DND-41 (cell line): ENCODE measurements around the gene PRRX1.

Source experiments
- EZH2 ChIP-seq: IDR thresholded peaks from 3 replicates; pipeline ENCODE4 v1.6.1; 2012; ENCODE audit warnings: borderline replicate concordance, low read depth, mild to moderate bottlenecking, moderate library complexity, low read length, inconsistent platforms; ENCODE audit not compliant: severe bottlenecking
- TF ChIP-seq, protein P1 (sequence below): IDR thresholded peaks from 2 replicates; pipeline ENCODE4 v1.5.1; 2012; ENCODE audit warnings: borderline replicate concordance, low read length, moderate library complexity, mild to moderate bottlenecking; ENCODE audit not compliant: poor library complexity, severe bottlenecking; ENCODE audit errors: extremely low read depth

DNA sequence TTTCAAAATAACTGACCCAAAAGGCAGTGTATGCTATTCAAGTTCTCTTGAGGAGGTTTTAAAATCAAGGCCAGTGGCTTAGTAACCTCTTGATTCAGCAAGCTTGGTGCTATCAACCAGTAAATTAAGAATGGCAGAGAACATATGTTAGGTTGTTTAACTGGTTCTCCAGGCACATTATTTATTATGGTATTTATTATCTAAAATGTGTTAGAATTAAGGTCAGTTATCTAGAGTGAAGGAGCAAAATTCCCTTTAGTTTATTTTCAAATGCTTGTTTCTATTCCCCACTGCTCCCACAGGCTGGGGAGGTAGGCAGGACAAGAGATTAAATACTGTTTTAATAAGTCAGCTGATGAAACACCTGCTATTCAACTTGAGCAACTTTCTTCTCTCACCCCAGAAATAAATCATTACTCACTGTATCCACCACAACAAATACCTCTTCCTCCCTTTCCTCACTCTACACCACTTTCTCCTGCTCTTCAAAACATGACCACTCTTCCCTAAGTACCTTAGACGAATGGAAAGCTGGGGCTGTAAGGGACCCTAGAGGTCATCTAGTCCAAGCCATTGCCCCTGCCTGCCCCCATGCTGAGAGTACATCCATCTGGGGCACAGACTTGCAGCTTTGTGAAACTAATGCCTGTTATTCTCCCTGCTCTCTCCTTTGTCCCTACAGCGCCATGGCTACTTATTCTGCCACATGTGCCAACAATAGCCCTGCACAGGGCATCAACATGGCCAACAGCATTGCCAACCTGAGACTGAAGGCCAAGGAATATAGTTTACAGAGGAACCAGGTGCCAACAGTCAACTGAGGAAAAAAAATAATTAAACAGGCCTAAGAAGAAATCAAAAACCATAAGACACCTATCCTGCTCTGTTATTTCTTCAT, 71.7 kb downstream of the PRRX1 start:
- no peak for TF ChIP-seq EZH2
- TF ChIP-seq, protein P1, sequence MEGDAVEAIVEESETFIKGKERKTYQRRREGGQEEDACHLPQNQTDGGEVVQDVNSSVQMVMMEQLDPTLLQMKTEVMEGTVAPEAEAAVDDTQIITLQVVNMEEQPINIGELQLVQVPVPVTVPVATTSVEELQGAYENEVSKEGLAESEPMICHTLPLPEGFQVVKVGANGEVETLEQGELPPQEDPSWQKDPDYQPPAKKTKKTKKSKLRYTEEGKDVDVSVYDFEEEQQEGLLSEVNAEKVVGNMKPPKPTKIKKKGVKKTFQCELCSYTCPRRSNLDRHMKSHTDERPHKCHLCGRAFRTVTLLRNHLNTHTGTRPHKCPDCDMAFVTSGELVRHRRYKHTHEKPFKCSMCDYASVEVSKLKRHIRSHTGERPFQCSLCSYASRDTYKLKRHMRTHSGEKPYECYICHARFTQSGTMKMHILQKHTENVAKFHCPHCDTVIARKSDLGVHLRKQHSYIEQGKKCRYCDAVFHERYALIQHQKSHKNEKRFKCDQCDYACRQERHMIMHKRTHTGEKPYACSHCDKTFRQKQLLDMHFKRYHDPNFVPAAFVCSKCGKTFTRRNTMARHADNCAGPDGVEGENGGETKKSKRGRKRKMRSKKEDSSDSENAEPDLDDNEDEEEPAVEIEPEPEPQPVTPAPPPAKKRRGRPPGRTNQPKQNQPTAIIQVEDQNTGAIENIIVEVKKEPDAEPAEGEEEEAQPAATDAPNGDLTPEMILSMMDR: no peak
